ENCODE data around the gene PELI1. TPM values are rescaled to one million over a fixed set of nuclear protein-coding genes. Genes with fewer than 3 reads are reported as not detected.

PELI1 gene
- total and polyA plus RNA-seq, 2 of the 8 experiments (the other 6 are each of a cell fraction or from before 2014, with no cell fraction given): 21.8 to 57.1 TPM

GRCh38 chr2:64137996-64138395 is 6.2 kb downstream of the PELI1 start:
- peaks cover 3% of the 10 kb centered on the region for H3K79me1 ChIP-seq (ENCODE audit: low read depth, low read length)
- H3K23me2 ChIP-seq (ENCODE audit: low read depth, low read length): no peaks in the 10 kb centered on the region
- H3K9ac ChIP-seq (replicated peaks in 1 of 4; ENCODE audit: extremely low read depth in 1 of 4, low read depth in 3 of 4, low read length in 3 of 4): no peak overlapping the region
- H3K27ac ChIP-seq (ENCODE audit: low read depth, low read length): no peak overlapping the region
- ChIA-PET POLR2A (ENCODE audit: partially characterized antibody) (interaction anchor here (0.8 to 1.0 kb wide), 2 partner anchors 13 to 98 kb away, joined by 3 to 4 read pairs; no protein-coding TSS in a partner anchor), CTCF (ENCODE audit: partially characterized antibody) (no interaction called here)
- no peak overlapping the region for H4K8ac ChIP-seq (ENCODE audit: extremely low read depth, insufficient read depth, low read length)
- H3K4me2 ChIP-seq (ENCODE audit: insufficient read depth in 1 of 2, low read depth in 2 of 2, low read length in 2 of 2): no peak overlapping the region
- H3K9me3 ChIP-seq (ENCODE audit: insufficient read depth in 2 of 2, low read depth in 1 of 2, low read length in 1 of 2): no peaks in the 10 kb centered on the region
- no peak overlapping the region for H3K23ac ChIP-seq (ENCODE audit: insufficient read length)
- no peak overlapping the region for H2BK12ac ChIP-seq (ENCODE audit: low read depth, low read length)
- H3K4ac ChIP-seq (replicated peaks; ENCODE audit: insufficient read length, low read depth, low read length): no peak overlapping the region
- no peak overlapping the region for H2AK5ac ChIP-seq (ENCODE audit: low read depth, low read length)
- peaks cover 2 to 7% (median 4%) of the 10 kb centered on the region in 4 experiments; a peak in 4 of 8 replicates for H3K36me3 ChIP-seq (ENCODE audit: control insufficient read depth in 2 of 4, insufficient read depth in 4 of 4, low read length in 3 of 4)
- no peak overlapping the region for H4K91ac ChIP-seq (replicated peaks; ENCODE audit: insufficient read length, low read length)
- peaks cover 17 to 100% of the 10 kb centered on the region in 2 experiments for H3K79me2 ChIP-seq (ENCODE audit: control insufficient read depth in 1 of 2, insufficient read depth in 2 of 2, low read length in 2 of 2)
- no peak overlapping the region for H2BK5ac ChIP-seq (ENCODE audit: low read depth, low read length)
- no peak overlapping the region for H4K5ac ChIP-seq (ENCODE audit: insufficient read length, low read depth, low read length)
- H4K20me1 ChIP-seq (replicated peaks in 1 of 2; ENCODE audit: control insufficient read depth in 1 of 2, insufficient read depth in 2 of 2, low read length in 2 of 2): peaks cover 0 to 9% of the 10 kb centered on the region in 2 experiments
- no peak overlapping the region for H3K4me3 ChIP-seq (ENCODE audit: extremely low read depth in 1 of 4, insufficient read depth in 2 of 4, low read depth in 3 of 4, low read length in 4 of 4)
- TF ChIP-seq CHD2 (IDR thresholded peaks at IDR 0.05; ENCODE audit: low read length) (no peak), KDM1A (IDR thresholded peaks at IDR 0.05; ENCODE audit: borderline replicate concordance, low read length) (no peak), YY1 (IDR thresholded peaks at IDR 0.05; ENCODE audit: low read depth, low read length) (no peak), SIX5 (IDR thresholded peaks at IDR 0.05; ENCODE audit: low read depth, low read length) (no peak)
- no peak overlapping the region for H2BK120ac ChIP-seq (replicated peaks; ENCODE audit: low read depth, low read length)
- H3K27me3 ChIP-seq (replicated peaks in 1 of 4; ENCODE audit: control insufficient read depth in 3 of 4, extremely low read depth in 1 of 4, insufficient read depth in 3 of 4, low read length in 3 of 4): peaks cover 0 to 1% (median 0%) of the 10 kb centered on the region in 4 experiments; a peak in 1 of 7 replicates
- H3K18ac ChIP-seq (ENCODE audit: extremely low read depth, low read length): no peak overlapping the region
- FAIRE-seq: no peak
- H3K56ac ChIP-seq (replicated peaks; ENCODE audit: insufficient read length, low read depth, low read length): no peak overlapping the region
- no peak overlapping the region for H2AFZ ChIP-seq (ENCODE audit: low read length)
- DNase-seq (ENCODE audit: low read depth in 1 of 2, low spot score in 2 of 2): no peak
- H2BK15ac ChIP-seq (ENCODE audit: low read length): no peak overlapping the region
- 87% methylated on average over 3 of the region's 3 CpGs; no CpG with 5 or more reads in 1 of the 2 experiments for WGBS, 2 experiments (ENCODE audit: extremely low coverage in 1 of 2, insufficient coverage in 1 of 2, insufficient read length in 1 of 2, insufficient replicate concordance in 2 of 2, low coverage in 1 of 2, low lambda C conversion rate in 2 of 2, missing lambda C conversion rate in 1 of 2)
- peaks cover 0 to 7% (median 1%) of the 10 kb centered on the region in 4 experiments; a peak in 3 of 7 replicates for H3K4me1 ChIP-seq (replicated peaks in 1 of 4; ENCODE audit: control insufficient read depth in 3 of 4, insufficient read depth in 4 of 4, low read length in 3 of 4)
- H2BK20ac ChIP-seq (ENCODE audit: low read length): no peak overlapping the region
- H3K14ac ChIP-seq (ENCODE audit: insufficient read length): no peak overlapping the region
